A549 treated with DMSO at 1 μM for 4 hours (cell line): Measurements from ENCODE around the gene FEV. TPM values are rescaled to one million over a fixed set of nuclear protein-coding genes. Genes with fewer than 3 reads are reported as not detected.

Experiments used
- total RNA-seq: library from RNA; stranded (reverse); fragments of 200-300 nt; extraction: Qiagen RNA extraction; gene quantifications from 5 replicates; pipeline ENCODE4 v1.2.3, GENCODE V29; 2022; ENCODE audit warnings: low read depth

Gene FEV
- not detected in 5 replicates for total RNA-seq

DNA sequence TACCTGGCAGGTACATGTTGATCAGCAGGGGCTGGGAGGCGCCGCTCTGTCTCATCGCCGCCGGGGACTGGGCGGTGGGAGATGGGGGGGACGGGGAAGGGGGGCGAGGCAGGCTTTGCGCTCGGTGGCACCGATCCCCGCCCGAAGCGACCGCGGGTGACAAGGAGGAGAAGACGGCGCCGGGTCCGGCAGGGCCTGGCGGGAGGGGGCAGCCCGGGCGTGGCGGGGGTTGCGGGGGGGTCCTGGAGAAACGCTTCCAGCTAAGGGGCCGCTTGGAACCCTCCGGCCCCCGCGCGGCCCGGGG, at the start of gene FEV:
TSS of gene FEV (minus strand) at position 164 of the 304 bp plus-strand sequence. CDS start at position 55, 109 bp downstream.

GRCh38 chr2:218993345-218994315, 8.6 kb upstream of the FEV start, which contains the start of gene CRYBA2:
Gene CRYBA2 (minus strand): TSS chr2:218993422. CDS start chr2:218993176, 246 bp downstream.

DNA sequence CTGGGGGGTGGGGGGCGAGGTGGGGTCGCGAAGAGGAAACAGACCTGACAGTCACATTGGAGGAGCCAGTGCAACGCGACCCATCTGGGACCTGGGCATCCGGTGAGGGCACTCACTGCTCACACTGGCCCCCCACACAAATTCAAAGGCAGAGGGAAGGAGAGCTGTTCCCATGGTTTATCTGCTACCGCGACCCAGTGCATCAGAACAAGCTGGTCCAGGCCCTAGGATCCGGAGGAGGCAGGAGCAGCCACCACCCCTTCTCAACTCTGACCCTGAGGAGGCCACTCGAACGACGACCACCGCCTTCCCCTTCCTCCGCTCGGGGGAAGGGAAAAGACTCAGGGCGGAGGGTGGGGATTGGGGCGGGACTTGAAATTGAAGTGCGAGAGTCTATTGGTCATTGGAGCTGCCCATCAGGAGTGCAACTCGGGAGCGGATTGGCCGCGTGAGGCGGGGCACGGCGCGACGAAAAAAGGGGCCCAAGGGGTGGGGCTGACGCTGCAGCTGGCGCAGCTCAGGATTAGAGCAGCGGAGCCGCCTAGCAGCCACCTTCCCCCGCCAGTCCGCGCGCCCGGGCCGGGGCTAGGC, 25.7 kb downstream of the FEV start, which contains the start of gene CDK5R2:
TSS of gene CDK5R2 (plus strand) at position 526 of the 591 bp plus-strand sequence. CDS start 155 bp downstream, outside the sequence.

Other genes with a start within 250 kb of the FEV start
- gene CYP27A1, start 203.0 kb downstream of the FEV start, total RNA-seq = 0.03 to 0.34 TPM (median 0.19 TPM) in 4 of 5 replicates, not detected in the other
- not detected in 5 replicates for gene PRKAG3, start 153.4 kb downstream of the FEV start, total RNA-seq
- gene WNT6, start 125.4 kb downstream of the FEV start, total RNA-seq = 0.05 to 0.15 TPM (median 0.10 TPM) in 4 of 5 replicates, not detected in the other
- gene WNT10A, start 104.3 kb downstream of the FEV start, total RNA-seq = 0.11 TPM in 1 of 5 replicates, not detected in the others
- gene CDK5R2, start 25.5 kb downstream of the FEV start, total RNA-seq = 1.2 to 2.5 TPM (median 1.9 TPM) in 5 replicates
- 0.18 TPM in 1 of 5 replicates, not detected in the others for gene CRYBA2, start 8.2 kb upstream of the FEV start, total RNA-seq
- 0.09 to 0.19 TPM (median 0.15 TPM) in 5 replicates for gene CFAP65, start 56.3 kb upstream of the FEV start, total RNA-seq
- 0.14 to 0.20 TPM (median 0.15 TPM) in 5 replicates for gene IHH, start 75.7 kb upstream of the FEV start, total RNA-seq
- gene NHEJ1, start 175.6 kb upstream of the FEV start, total RNA-seq = 15.0 to 17.4 TPM (median 16.3 TPM) in 5 replicates
- 0.57 to 1.4 TPM (median 0.70 TPM) in 5 replicates for gene SLC23A3, start 184.8 kb upstream of the FEV start, total RNA-seq
- 40.6 to 45.1 TPM (median 43.6 TPM) in 5 replicates for gene CNPPD1, start 191.7 kb upstream of the FEV start, total RNA-seq
- gene RETREG2, start 193.1 kb upstream of the FEV start, total RNA-seq = 65.3 to 87.9 TPM (median 86.5 TPM) in 5 replicates
- 18.0 to 22.8 TPM (median 19.9 TPM) in 5 replicates for gene ZFAND2B, start 221.6 kb upstream of the FEV start, total RNA-seq
- gene ABCB6, start 233.8 kb upstream of the FEV start, total RNA-seq = 24.1 to 39.3 TPM (median 33.7 TPM) in 5 replicates
- gene ATG9A, start 244.5 kb upstream of the FEV start, total RNA-seq = 47.0 to 55.9 TPM (median 49.7 TPM) in 5 replicates
- gene ANKZF1, start 244.6 kb upstream of the FEV start, total RNA-seq = 16.2 to 23.2 TPM (median 20.9 TPM) in 5 replicates